Measurements from ENCODE around the gene KLHL22. TPM values are rescaled to one million over a fixed set of nuclear protein-coding genes. Genes with fewer than 3 reads are reported as not detected.
"Not testable (repeated sequence)": the region's sequence is repeated elsewhere in the genome, so short reads cannot be mapped to it uniquely, and the experiment has no call there.

The KLHL22 gene
- total and polyA plus RNA-seq, 2 of the 13 experiments (the other 11 are each of a cell fraction or from before 2014, with no cell fraction given) = 10.9 to 14.8 TPM

GRCh38 chr22:20508815-20509271, 13.2 kb upstream of the KLHL22 start (continued):
- TF ChIP-seq ZNF383 (CRISPR knock-in tag; IDR thresholded peaks at IDR 0.05; ENCODE audit: borderline replicate concordance) (no peak), ZNF768 (CRISPR knock-in tag; IDR thresholded peaks at IDR 0.05) (no peak), ZNF850 (CRISPR knock-in tag; conservative IDR thresholded peaks at IDR 0.05) (no peak), ZNF761 (CRISPR knock-in tag; conservative IDR thresholded peaks at IDR 0.05) (0 out of 2 replicates have a peak, but pooled peaks have one; percentile 40), ZNF451 (CRISPR knock-in tag; IDR thresholded peaks at IDR 0.05) (no peak)

- peaks cover 56% of the 10 kb centered on the region for H3K79me2 ChIP-seq (ENCODE audit: insufficient read depth, low read length)
- intact Hi-C loops (cut with micrococcal nuclease; ENCODE audit: unreplicated experiment); CTCF ChIA-PET (ENCODE audit: low intra/inter-chr PET ratio, low total read pairs); H2AFZ ChIP-seq (ENCODE audit: low read length); H3K36me3 ChIP-seq (replicated peaks in 1 of 2; ENCODE audit: control insufficient read depth in 1 of 2, insufficient read depth in 2 of 2, low read length in 2 of 2); in situ Hi-C loops (cut with HindIII; ENCODE audit: extremely low pct_ligation_motif_present, low pct_unique_long_range_greater_than_20kb); FAIRE-seq; BruUV-seq (replicated peaks); H3K9me3 ChIP-seq (ENCODE audit: low read length); H3K27me3 ChIP-seq (ENCODE audit: control insufficient read depth in 1 of 2, insufficient read depth in 2 of 2, low read length in 2 of 2): not testable (repeated sequence)
- POLR2A ChIA-PET = interaction anchor here (0.9 to 2.1 kb wide), 4 partner anchors 14 to 44 kb away, joined by 3 to 16 read pairs (median 4); no protein-coding TSS in a partner anchor
- peak; percentile 64 for TF ChIP-seq TEAD3 (CRISPR knock-in tag; optimal IDR thresholded peaks at IDR 0.05; ENCODE audit: borderline replicate concordance)
- TF ChIP-seq ZNF280B (CRISPR knock-in tag; IDR thresholded peaks at IDR 0.05; ENCODE audit: borderline replicate concordance) = peak; percentile 9; the same call in 1 of the 2 replicates
- peak; percentile 19 for TF ChIP-seq ZNF18 (CRISPR knock-in tag; IDR thresholded peaks at IDR 0.05; ENCODE audit: insufficient replicate concordance)
- peak; percentile 31; the same call in 1 of the 2 replicates for TF ChIP-seq TCF7 (IDR thresholded peaks at IDR 0.05; ENCODE audit: low read depth)
- TF ChIP-seq HOXA7 (CRISPR knock-in tag; IDR thresholded peaks at IDR 0.05) = 0 out of 2 replicates have a peak, but pooled peaks have one; percentile 43
- TF ChIP-seq ZNF124 (CRISPR knock-in tag; IDR thresholded peaks at IDR 0.05) = 0 out of 2 replicates have a peak, but pooled peaks have one; percentile 0
- TF ChIP-seq HDAC1 (CRISPR knock-in tag; IDR thresholded peaks at IDR 0.05) = peak; percentile 20; the same call in 1 of the 2 replicates
- TF ChIP-seq PATZ1 (CRISPR knock-in tag; IDR thresholded peaks at IDR 0.05) = 0 out of 2 replicates have a peak, but pooled peaks have one; percentile 8
- 0 out of 2 replicates have a peak, but pooled peaks have one; percentile 0 for TF ChIP-seq KAT7 (CRISPR knock-in tag; IDR thresholded peaks at IDR 0.05; ENCODE audit: borderline replicate concordance)
- peak overlapping the region; percentile 87 for H3K27ac ChIP-seq (ENCODE audit: extremely low read length, insufficient read depth, low read length)
- ATAC-seq = peak; percentile 31
- peak overlapping the region; percentile 93 for H3K4me2 ChIP-seq (ENCODE audit: low read depth, low read length)
- H4K20me1 ChIP-seq (ENCODE audit: insufficient read depth, low read length) = peaks cover 31% of the 10 kb centered on the region
- H3K9ac ChIP-seq (ENCODE audit: insufficient read depth, low read depth, low read length) = peak overlapping the region; percentile 94
- peak; percentile 24 for DNase-seq (ENCODE audit: low spot score)
- peak overlapping the region; percentile 92 to 94 (median 93) for H3K4me3 ChIP-seq (replicated peaks in 1 of 3; ENCODE audit: insufficient read depth in 1 of 3, low read depth in 2 of 3, low read length in 3 of 3)
- H3K4me1 ChIP-seq (ENCODE audit: insufficient read depth, low read length) = peaks cover 47% of the 10 kb centered on the region
- under 1% methylated on average over 21 of the region's 21 CpGs for WGBS (ENCODE audit: low lambda C conversion rate)
These were observed 12.6 kb upstream of the KLHL22 start for GRCh38 chr22:20508067-20508755.

Measured in HepG2 (cell line).